GM23248 (cell line): Measurements from ENCODE around the gene MYO5B. TPM values are rescaled to one million over a fixed set of nuclear protein-coding genes. Genes with fewer than 3 reads are reported as not detected.
A peak's percentile ranks its signal among the peaks of the same experiment; 100 is the strongest.
"Not testable (repeated sequence)": the region's sequence is repeated elsewhere in the genome, so short reads cannot be mapped to it uniquely, and the experiment has no call there.

Experiments used
- DNase-seq: peaks from one replicate; pipeline ENCODE4 v3.0.0-alpha.2; 2015
- H2AFZ ChIP-seq: fragments of 200-600 bp; sonication (generic); 2 replicates; pipeline ENCODE4 v1.6.1; 2016; ENCODE audit warnings: antibody characterized with exemption
- H3F3A ChIP-seq: fragments of 200-600 bp; sonication (generic); 2 replicates; pipeline ENCODE4 v1.6.1; 2016; ENCODE audit warnings: mild to moderate bottlenecking, antibody characterized with exemption, mixed run types; ENCODE audit not compliant: insufficient read depth
- H3K27ac ChIP-seq: fragments of 200-600 bp; sonication (generic); 2 replicates; pipeline ENCODE4 v1.5.1; 2016; ENCODE audit warnings: mild to moderate bottlenecking
- H3K27me3 ChIP-seq: fragments of 200-600 bp; sonication (generic); replicated peaks from 2 replicates; pipeline ENCODE4 v1.6.1; 2016; ENCODE audit warnings: mild to moderate bottlenecking; ENCODE audit not compliant: insufficient read depth
- H3K36me3 ChIP-seq: fragments of 200-600 bp; sonication (generic); 2 replicates; pipeline ENCODE4 v1.6.1; 2016; ENCODE audit warnings: low read depth, mild to moderate bottlenecking
- H3K4me1 ChIP-seq: fragments of 200-600 bp; sonication (generic); 2 replicates; pipeline ENCODE4 v1.6.1; 2016; ENCODE audit warnings: mild to moderate bottlenecking; ENCODE audit not compliant: insufficient read depth
- H3K4me2 ChIP-seq: fragments of 200-600 bp; sonication (generic); one replicate; pipeline ENCODE4 v1.6.1; 2016; ENCODE audit warnings: mild to moderate bottlenecking; ENCODE audit not compliant: unreplicated experiment
- H3K4me3 ChIP-seq: fragments of 200-600 bp; sonication (generic); 2 replicates; pipeline ENCODE4 v1.5.1; 2016; ENCODE audit warnings: mild to moderate bottlenecking
- H3K79me2 ChIP-seq: fragments of 200-600 bp; sonication (generic); 2 replicates; pipeline ENCODE4 v1.6.1; 2016; ENCODE audit warnings: mild to moderate bottlenecking; ENCODE audit not compliant: insufficient read depth
- H3K9ac ChIP-seq: fragments of 200-600 bp; sonication (generic); 2 replicates; pipeline ENCODE4 v1.6.1; 2016; ENCODE audit warnings: mild to moderate bottlenecking
- H3K9me2 ChIP-seq: fragments of 200-600 bp; sonication (generic); 2 replicates; pipeline ENCODE4 v1.6.1; 2016; ENCODE audit warnings: mixed run types, mild to moderate bottlenecking, moderate library complexity; ENCODE audit not compliant: insufficient read depth
- H3K9me3 ChIP-seq: fragments of 200-600 bp; sonication (generic); one replicate; pipeline ENCODE4 v1.6.1; 2017; ENCODE audit warnings: low read depth
- H4K20me1 ChIP-seq: fragments of 200-600 bp; sonication (generic); 2 replicates; pipeline ENCODE4 v1.6.0; 2016; ENCODE audit not compliant: insufficient read depth
- EZH2 ChIP-seq: fragments of 200-600 bp; sonication (generic); IDR thresholded peaks from 2 replicates; pipeline ENCODE4 v1.6.1; 2018; ENCODE audit warnings: antibody characterized with exemption, mild to moderate bottlenecking; ENCODE audit not compliant: insufficient read depth, poor library complexity, severe bottlenecking
- EZH2phosphoT487 ChIP-seq: fragments of 200-600 bp; sonication (generic); IDR thresholded peaks from 2 replicates; pipeline ENCODE4 v1.6.1; 2018; ENCODE audit warnings: antibody characterized with exemption, moderate library complexity, mild to moderate bottlenecking, low read depth; ENCODE audit not compliant: insufficient read depth
- WGBS, 2 experiments: methylation state at CpG; one replicate each; pipeline ENCODE4 v1.1.6; 2015 to 2017; ENCODE audit warnings: low lambda C conversion rate in 2 of 2, low coverage in 1 of 2; ENCODE audit errors: missing lambda C conversion rate in 2 of 2; 5-methylcytosine and 5-hydroxymethylcytosine counted together
- in situ Hi-C: fragments of 300-500 bp; cut with MboI; formaldehyde crosslinking; loops from 2 replicates; pipeline ENCODE4 v1.15.0; 2020
- polyA plus RNA-seq: library from polyadenylated mRNA; unstranded; fragments of >200 nt; fragmentation: Nextera tagmentation; extraction: Ambion mirVana; gene quantifications from 2 replicates; pipeline ENCODE4 v1.2.1, GENCODE V29; 2016
- total RNA-seq: library from RNA; depleted of rRNA; stranded (reverse); fragments of >200 nt; shearing (Covaris generic); gene quantifications from 2 replicates; pipeline ENCODE4 v1.2.3, GENCODE V29; 2014; rRNA removed

MYO5B gene
- total RNA-seq: not detected in 2 replicates
- polyA plus RNA-seq: 0.03 and 0.05 TPM in 2 replicates

GRCh38 chr18:50194631-50195532 is at the start of gene MYO5B:
Gene MYO5B (minus strand): TSS chr18:50195147. CDS start chr18:50194793, 354 bp downstream.
- H4K20me1 ChIP-seq: no peaks in the 10 kb centered on the region
- 0 out of 2 replicates have a peak within 1 kb of the TSS, but pooled peaks have one; percentile 18 for H3K4me3 ChIP-seq
- H3K79me2 ChIP-seq: no peaks in the 10 kb centered on the region
- no peaks in the 10 kb centered on the region for H3K36me3 ChIP-seq
- H3K27ac ChIP-seq: no peak within 1 kb of the TSS
- WGBS, 2 experiments: 3 to 4% methylated on average over 53 to 90 of the region's 115 CpGs
- H3K27me3 ChIP-seq: peaks cover 64% of the 10 kb centered on the region
- no peak within 1 kb of the TSS for H3K9ac ChIP-seq
- TF ChIP-seq EZH2 (peak; percentile 52), EZH2phosphoT487 (0 out of 2 replicates have a peak, but pooled peaks have one; percentile 22)
- peak; percentile 5 for DNase-seq
- no peaks in the 10 kb centered on the region for H3K9me3 ChIP-seq
- no peaks in the 10 kb centered on the region for H3F3A ChIP-seq
- no peak within 1 kb of the TSS for H2AFZ ChIP-seq
- H3K9me2 ChIP-seq: no peaks in the 10 kb centered on the region
- H3K4me2 ChIP-seq: no peak within 1 kb of the TSS
- H3K4me1 ChIP-seq: no peaks in the 10 kb centered on the region
- in situ Hi-C loops: no loop called here

DNA sequence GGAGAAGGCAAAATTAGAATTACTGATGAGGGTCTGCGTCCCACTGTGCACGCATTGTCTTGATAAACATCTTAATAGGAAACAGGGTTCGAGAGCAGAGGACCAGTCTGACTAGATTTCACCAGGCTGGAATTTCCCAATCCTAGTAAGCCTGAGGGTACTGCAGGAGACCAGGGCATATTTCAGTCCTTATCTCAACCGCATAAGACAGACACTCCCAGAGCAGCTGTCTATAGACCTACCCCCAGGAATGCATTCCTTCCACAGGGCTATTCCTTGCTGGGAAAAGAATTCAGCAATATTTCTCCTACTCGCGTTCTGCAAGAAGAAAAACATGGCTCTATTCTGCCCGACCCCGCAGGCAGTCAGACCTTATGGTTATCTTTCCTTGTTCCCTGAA is 46.8 kb upstream of the MYO5B start:
- H3K9ac ChIP-seq, H3K4me1 ChIP-seq, H3K27ac ChIP-seq, H3K4me3 ChIP-seq, H3F3A ChIP-seq, H4K20me1 ChIP-seq, H3K27me3 ChIP-seq, H3K9me3 ChIP-seq, in situ Hi-C loops, H3K79me2 ChIP-seq, H3K9me2 ChIP-seq, H3K36me3 ChIP-seq, H3K4me2 ChIP-seq, H2AFZ ChIP-seq, DNase-seq: not testable (repeated sequence)
- 50 to 52% methylated on average over 8 of the region's 8 CpGs for WGBS, 2 experiments

DNA sequence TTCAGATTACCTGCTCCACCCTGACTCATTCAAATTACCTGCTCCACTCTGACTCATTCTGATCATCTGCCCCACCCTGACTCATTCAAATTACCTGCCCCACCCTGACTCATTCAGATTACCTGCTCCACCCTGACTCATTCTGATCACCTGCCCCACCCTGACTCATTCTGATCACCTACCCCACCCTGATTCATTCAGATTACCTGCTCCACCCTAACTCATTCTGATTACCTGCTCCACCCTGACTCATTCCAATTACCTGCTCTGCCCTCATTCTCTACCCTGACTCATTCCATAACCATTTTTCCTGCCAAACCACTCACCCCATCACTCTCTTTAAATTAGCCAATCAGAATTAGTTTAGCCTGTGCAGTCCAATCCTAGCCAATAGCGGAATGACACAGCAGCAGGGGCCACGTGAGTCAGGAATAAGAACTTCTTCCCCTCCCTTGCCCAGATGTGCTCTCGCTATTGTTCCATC is 45.2 kb upstream of the MYO5B start:
- in situ Hi-C loops: no loop called here
- no peaks in the 10 kb centered on the region for H4K20me1 ChIP-seq
- no peak overlapping the region for H2AFZ ChIP-seq
- H3K36me3 ChIP-seq: no peaks in the 10 kb centered on the region
- H3F3A ChIP-seq: no peaks in the 10 kb centered on the region
- WGBS, 2 experiments: 47 to 51% methylated on average over 3 of the region's 3 CpGs
- H3K4me1 ChIP-seq: no peaks in the 10 kb centered on the region
- no peaks in the 10 kb centered on the region for H3K79me2 ChIP-seq
- H3K9me3 ChIP-seq: no peaks in the 10 kb centered on the region
- no peak overlapping the region for H3K9ac ChIP-seq
- no peak for DNase-seq
- no peaks in the 10 kb centered on the region for H3K9me2 ChIP-seq
- no peaks in the 10 kb centered on the region for H3K27me3 ChIP-seq
- H3K4me2 ChIP-seq: no peak overlapping the region
- no peak overlapping the region for H3K4me3 ChIP-seq
- H3K27ac ChIP-seq: no peak overlapping the region
- no peak for TF ChIP-seq EZH2phosphoT487
- no peak for TF ChIP-seq EZH2

DNA sequence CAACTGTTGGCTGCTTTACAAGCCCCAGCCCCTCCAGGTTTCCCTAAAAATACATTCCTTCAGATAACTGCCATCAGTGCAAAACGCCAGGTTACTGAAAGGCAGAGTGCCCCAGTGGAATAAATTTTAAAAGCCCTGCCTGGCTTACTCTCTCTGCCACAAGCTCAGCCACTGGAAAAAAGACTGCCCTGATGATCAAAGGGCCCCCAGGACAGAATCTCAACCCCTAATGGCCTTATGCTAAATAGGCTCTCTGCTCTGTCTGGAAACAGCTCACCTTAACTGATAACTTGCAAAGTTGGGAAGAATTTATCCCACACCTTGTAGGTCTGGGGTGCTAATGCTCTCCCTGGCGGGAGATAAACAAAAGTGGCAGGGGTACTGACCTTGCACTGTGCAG is 37.5 kb upstream of the MYO5B start:
- Histone ChIP-seq H3F3A (no peaks in the 10 kb centered on the region), H3K9me2 (no peaks in the 10 kb centered on the region)

More for the DNA sequence above, 37.5 kb upstream of the MYO5B start:
- Histone ChIP-seq H3K4me1 (no peaks in the 10 kb centered on the region), H3K9ac (no peak overlapping the region), H4K20me1 (no peaks in the 10 kb centered on the region), H3K27me3 (no peaks in the 10 kb centered on the region; the same call in 1 of the 2 replicates), H3K4me2 (no peak overlapping the region), H3K4me3 (no peak overlapping the region), H2AFZ (no peak overlapping the region), H3K79me2 (no peaks in the 10 kb centered on the region), H3K9me3 (no peaks in the 10 kb centered on the region), H3K36me3 (no peaks in the 10 kb centered on the region), H3K27ac (no peak overlapping the region)
- WGBS, 2 experiments: 14 to 16% methylated on average over 2 of the region's 2 CpGs
- no peak for TF ChIP-seq EZH2phosphoT487
- TF ChIP-seq EZH2: no peak
- DNase-seq: no peak
- in situ Hi-C loops: no loop called here
